HCT116 (cell line): ENCODE measurements around the gene PIK3IP1. TPM values are rescaled to one million over a fixed set of nuclear protein-coding genes. Genes with fewer than 3 reads are reported as not detected.

Source experiments
- ATAC-seq: fragments of 200-7000 bp; cut with Tn5 transposase; 2 replicates; pipeline ENCODE4 v1.9.1; 2020; ENCODE audit warnings: mild to moderate bottlenecking, moderate library complexity
- BruUV-seq: library from RNA; stranded (reverse); fragments of 400-500 nt; replicated peaks from 2 replicates; lab custom pipeline; 2021; lab: Mats Ljungman, UMichigan
- CTCF ChIA-PET: fragments of 300-600 bp; sonication (Branson Sonifier 250); formaldehyde crosslinking; loops from one replicate; lab custom pipeline; 2021; ENCODE audit warnings: antibody characterized with exemption; lab: Charles Lee
- POLR2A ChIA-PET: fragments of 300-600, 350-600 bp; sonication (Branson Sonifier 250); formaldehyde crosslinking; loops from one replicate; lab custom pipeline; 2021; ENCODE audit warnings: antibody characterized with exemption; lab: Charles Lee
- RAD21 ChIA-PET, 2 experiments: fragments of 300-600 bp; sonication (Branson Sonifier 250); formaldehyde crosslinking; loops; one replicate each; lab custom pipeline; 2023; ENCODE audit warnings: low total read pairs in 2 of 2; ENCODE audit not compliant: uncharacterized antibody in 2 of 2, unreplicated experiment in 2 of 2, low non-redundant PET in 1 of 2; lab: Charles Lee
- DNase-seq: peaks from one replicate; pipeline ENCODE4 v3.0.0-alpha.2; 2010; ENCODE audit warnings: low read depth, low spot score
- H2AFZ ChIP-seq: fragments of 200-600 bp; shearing (Covaris generic), sonication (generic); 2 replicates; pipeline ENCODE4 v1.6.1; 2017; ENCODE audit warnings: low read depth, mixed run types, mixed read lengths, antibody characterized with exemption, low read length; ENCODE audit not compliant: poor library complexity, severe bottlenecking
- H3K27ac ChIP-seq: 2 replicates; pipeline ENCODE4 v1.5.1; 2012; ENCODE audit warnings: low read depth, low read length
- H3K27me3 ChIP-seq: fragments of 200-600 bp; sonication (generic); 2 replicates; pipeline ENCODE4 v1.6.1; 2016; ENCODE audit warnings: mixed run types, low read length, mixed read lengths; ENCODE audit not compliant: insufficient read depth
- H3K36me3 ChIP-seq, 2 experiments: fragments of 200-500 bp in 1 of 2; fragments of 200-600 bp in 1 of 2; sonication (Bioruptor generic) in 1 of 2; sonication (generic) in 1 of 2; 2 replicates each; pipeline versions ENCODE4 v1.5.1 to v1.6.1; 2014 to 2016; ENCODE audit warnings: low read length in 2 of 2, inconsistent platforms in 1 of 2, mixed read lengths in 1 of 2, mixed run types in 1 of 2; ENCODE audit not compliant: insufficient read depth in 2 of 2, control insufficient read depth in 1 of 2
- H3K4me1 ChIP-seq, 2 experiments: fragments of 200-600 bp in 1 of 2; sonication (generic) in 1 of 2; 2 replicates each; pipeline versions ENCODE4 v1.5.1 to v1.6.1; 2012 to 2017; ENCODE audit warnings: low read length in 2 of 2, inconsistent platforms in 1 of 2, mild to moderate bottlenecking in 1 of 2, mixed read lengths in 1 of 2, mixed run types in 1 of 2, moderate library complexity in 1 of 2; ENCODE audit not compliant: insufficient read depth in 2 of 2, control insufficient read depth in 1 of 2
- H3K4me2 ChIP-seq: fragments of 200-600 bp; sonication (generic); 2 replicates; pipeline ENCODE4 v1.6.1; 2017; ENCODE audit warnings: mixed run types, low read length, mixed read lengths
- H3K4me3 ChIP-seq, 2 experiments: fragments of 200-600 bp in 1 of 2; sonication (generic) in 1 of 2; replicated peaks in 1 of 2; 2 replicates each; pipeline ENCODE4 v1.5.1; 2011 to 2016; ENCODE audit warnings: low read length in 2 of 2, control low read depth in 1 of 2, low read depth in 1 of 2, mild to moderate bottlenecking in 1 of 2, mixed read lengths in 1 of 2, mixed run types in 1 of 2
- H3K79me2 ChIP-seq: fragments of 200-600 bp; sonication (generic); 2 replicates; pipeline ENCODE4 v1.6.1; 2017; ENCODE audit warnings: mild to moderate bottlenecking, mixed run types, low read length, moderate library complexity, mixed read lengths; ENCODE audit not compliant: insufficient read depth
- H3K9ac ChIP-seq: fragments of 200-600 bp; sonication (generic); 2 replicates; pipeline ENCODE4 v1.6.1; 2016; ENCODE audit warnings: low read length, mixed read lengths
- H3K9me2 ChIP-seq: fragments of 200-600 bp; sonication (generic), shearing (Covaris generic); 2 replicates; pipeline ENCODE4 v1.6.1; 2017; ENCODE audit warnings: mixed run types, mild to moderate bottlenecking, moderate library complexity; ENCODE audit not compliant: insufficient read depth
- H3K9me3 ChIP-seq, 2 experiments: fragments of 200-500 bp in 1 of 2; fragments of 200-600 bp in 1 of 2; sonication (Bioruptor generic) in 1 of 2; sonication (generic) in 1 of 2; 2 replicates each; pipeline ENCODE4 v1.6.1; 2014 to 2017; ENCODE audit warnings: low read length in 2 of 2, mixed read lengths in 2 of 2, inconsistent platforms in 1 of 2, low read depth in 1 of 2, mild to moderate bottlenecking in 1 of 2, mixed run types in 1 of 2, moderate library complexity in 1 of 2; ENCODE audit not compliant: control insufficient read depth in 1 of 2, insufficient read depth in 1 of 2
- H4K20me1 ChIP-seq: fragments of 200-600 bp; sonication (generic), shearing (Covaris generic); 2 replicates; pipeline ENCODE4 v1.6.1; 2017; ENCODE audit warnings: mixed run types, mild to moderate bottlenecking, moderate library complexity; ENCODE audit not compliant: insufficient read depth
- CBX3 ChIP-seq: IDR thresholded peaks from 2 replicates; pipeline ENCODE4 v1.6.1; 2012; ENCODE audit warnings: low read depth
- CEBPB ChIP-seq: IDR thresholded peaks from 2 replicates; pipeline ENCODE4 v1.6.1; 2012; ENCODE audit warnings: low read depth
- EZH2 ChIP-seq: fragments of 200-600 bp; sonication (generic); IDR thresholded peaks from 2 replicates; pipeline ENCODE4 v1.6.1; 2017; ENCODE audit warnings: antibody characterized with exemption, mixed run types
- EZH2phosphoT487 ChIP-seq: fragments of 200-600 bp; IDR thresholded peaks from 2 replicates; pipeline ENCODE4 v1.6.1; 2018; ENCODE audit warnings: antibody characterized with exemption, borderline replicate concordance
- FOSL1 ChIP-seq: IDR thresholded peaks from 2 replicates; pipeline ENCODE4 v1.6.1; 2012; ENCODE audit warnings: low read depth
- POLR2A ChIP-seq: IDR thresholded peaks from 2 replicates; pipeline ENCODE4 v1.7.0; 2011; ENCODE audit warnings: borderline replicate concordance; ENCODE audit not compliant: insufficient read depth, insufficient read length; ENCODE audit errors: extremely low read depth
- RAD21 ChIP-seq: IDR thresholded peaks from 2 replicates; pipeline ENCODE4 v1.6.1; 2012; ENCODE audit warnings: low read depth, mild to moderate bottlenecking
- SIN3A ChIP-seq: IDR thresholded peaks from 2 replicates; pipeline ENCODE4 v1.6.1; 2012; ENCODE audit warnings: low read depth
- SP1 ChIP-seq: IDR thresholded peaks from 2 replicates; pipeline ENCODE4 v1.6.1; 2012; ENCODE audit warnings: low read depth
- TCF7L2 ChIP-seq: IDR thresholded peaks from 2 replicates; pipeline ENCODE4 v1.7.0; 2011; ENCODE audit warnings: borderline replicate concordance, inconsistent platforms; ENCODE audit not compliant: insufficient read depth, insufficient read length; ENCODE audit errors: extremely low read depth
- YY1 ChIP-seq: IDR thresholded peaks from 2 replicates; pipeline ENCODE4 v1.6.1; 2011; ENCODE audit warnings: low read length, low read depth, moderate library complexity, mild to moderate bottlenecking; ENCODE audit not compliant: insufficient replicate concordance; ENCODE audit errors: extremely low read depth
- ZFX ChIP-seq: fragments of 450-650 bp; IDR thresholded peaks from 2 replicates; pipeline ENCODE4 v1.6.1; 2017
- ZNF274 ChIP-seq: fragments of 200-500 bp; sonication (Bioruptor generic); IDR thresholded peaks from 2 replicates; pipeline ENCODE4 v1.6.1; 2014; ENCODE audit warnings: mild to moderate bottlenecking, low read depth, low read length, inconsistent platforms
- intact Hi-C: fragments of 100-400 bp; cut with micrococcal nuclease; formaldehyde crosslinking; loops from 2 replicates; pipeline ENCODE4 v1.10.0; 2022
- total RNA-seq: library from RNA; stranded (reverse); gene quantifications from one replicate; pipeline ENCODE4 v1.2.1, GENCODE V29; 2021; ENCODE audit not compliant: unreplicated experiment
- TF ChIP-seq, protein P1 (sequence below): IDR thresholded peaks from 2 replicates; pipeline ENCODE4 v1.6.1; 2012
- TF ChIP-seq, protein P2 (sequence below), 3 experiments: fragments of 200-600 bp in 1 of 3; sonication (generic) in 1 of 3; IDR thresholded peaks in 2 of 3; conservative IDR thresholded peaks in 1 of 3; 2 replicates each; pipeline ENCODE4 v1.5.1; 2012 to 2017; ENCODE audit warnings: low read depth in 2 of 3, low read length in 2 of 3, antibody characterized with exemption in 1 of 3, borderline replicate concordance in 1 of 3, control low read depth in 1 of 3, mild to moderate bottlenecking in 1 of 3, mixed read lengths in 1 of 3, mixed run types in 1 of 3, moderate library complexity in 1 of 3; ENCODE audit not compliant: insufficient read depth in 1 of 3
- TF ChIP-seq, protein P3 (sequence below): IDR thresholded peaks from 2 replicates; pipeline ENCODE4 v1.6.1; 2012
- TF ChIP-seq, protein P4 (sequence below): IDR thresholded peaks from 2 replicates; pipeline ENCODE4 v1.6.1; 2012; ENCODE audit warnings: low read depth

PIK3IP1 gene
- total RNA-seq, 1 experiment from 2014 or later, result 1.6 TPM

DNA sequence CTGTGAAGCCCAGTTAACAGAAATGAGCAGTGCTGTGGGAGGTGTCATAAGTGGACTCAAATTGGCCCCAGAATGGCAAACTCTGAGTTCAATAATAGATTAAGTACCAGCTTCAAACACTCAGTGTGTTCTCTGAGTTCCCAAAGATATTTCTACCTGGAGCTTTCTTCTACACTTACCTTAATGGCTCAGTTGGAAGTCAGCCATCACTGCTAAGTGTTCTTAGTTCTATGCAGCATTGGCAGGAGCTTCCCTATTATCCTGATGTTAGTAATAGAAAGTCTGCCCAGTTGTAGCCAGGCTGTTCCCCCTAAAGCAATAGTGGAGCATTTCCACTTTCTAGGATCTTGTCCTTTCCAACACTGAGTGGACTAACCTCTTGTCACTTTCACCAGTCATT is 9.7 kb upstream of the PIK3IP1 start:
- no peak overlapping the region for H3K4me3 ChIP-seq
- DNase-seq (no peak), ATAC-seq (no peak)
- H3K27ac ChIP-seq, result no peak overlapping the region
- H3K27me3 ChIP-seq, result peaks cover 9% of the 10 kb centered on the region; the same call in 1 of the 2 replicates
- POLR2A ChIA-PET, result no interaction called here
- RAD21 ChIA-PET, result no interaction called here
- TF ChIP-seq EZH2phosphoT487 (no peak), CBX3 (no peak), POLR2A (no peak), SP1 (no peak), SIN3A (no peak), ZNF274 (no peak), CEBPB (no peak), RAD21 (no peak), EZH2 (no peak), ZFX (no peak), FOSL1 (no peak), YY1 (no peak), TCF7L2 (no peak)
- TF ChIP-seq, protein P1, sequence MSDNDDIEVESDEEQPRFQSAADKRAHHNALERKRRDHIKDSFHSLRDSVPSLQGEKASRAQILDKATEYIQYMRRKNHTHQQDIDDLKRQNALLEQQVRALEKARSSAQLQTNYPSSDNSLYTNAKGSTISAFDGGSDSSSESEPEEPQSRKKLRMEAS, result no peak
- TF ChIP-seq, protein P2, sequence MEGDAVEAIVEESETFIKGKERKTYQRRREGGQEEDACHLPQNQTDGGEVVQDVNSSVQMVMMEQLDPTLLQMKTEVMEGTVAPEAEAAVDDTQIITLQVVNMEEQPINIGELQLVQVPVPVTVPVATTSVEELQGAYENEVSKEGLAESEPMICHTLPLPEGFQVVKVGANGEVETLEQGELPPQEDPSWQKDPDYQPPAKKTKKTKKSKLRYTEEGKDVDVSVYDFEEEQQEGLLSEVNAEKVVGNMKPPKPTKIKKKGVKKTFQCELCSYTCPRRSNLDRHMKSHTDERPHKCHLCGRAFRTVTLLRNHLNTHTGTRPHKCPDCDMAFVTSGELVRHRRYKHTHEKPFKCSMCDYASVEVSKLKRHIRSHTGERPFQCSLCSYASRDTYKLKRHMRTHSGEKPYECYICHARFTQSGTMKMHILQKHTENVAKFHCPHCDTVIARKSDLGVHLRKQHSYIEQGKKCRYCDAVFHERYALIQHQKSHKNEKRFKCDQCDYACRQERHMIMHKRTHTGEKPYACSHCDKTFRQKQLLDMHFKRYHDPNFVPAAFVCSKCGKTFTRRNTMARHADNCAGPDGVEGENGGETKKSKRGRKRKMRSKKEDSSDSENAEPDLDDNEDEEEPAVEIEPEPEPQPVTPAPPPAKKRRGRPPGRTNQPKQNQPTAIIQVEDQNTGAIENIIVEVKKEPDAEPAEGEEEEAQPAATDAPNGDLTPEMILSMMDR (IDR thresholded peaks at IDR 0.05 in 2 of 3, conservative IDR thresholded peaks at IDR 0.05 in 1 of 3; ENCODE audit: borderline replicate concordance in 1 of 3, insufficient read depth in 1 of 3, low read depth in 2 of 3, low read length in 2 of 3), result no peak
- TF ChIP-seq, protein P3, sequence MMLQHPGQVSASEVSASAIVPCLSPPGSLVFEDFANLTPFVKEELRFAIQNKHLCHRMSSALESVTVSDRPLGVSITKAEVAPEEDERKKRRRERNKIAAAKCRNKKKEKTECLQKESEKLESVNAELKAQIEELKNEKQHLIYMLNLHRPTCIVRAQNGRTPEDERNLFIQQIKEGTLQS, result no peak
- TF ChIP-seq, protein P4, sequence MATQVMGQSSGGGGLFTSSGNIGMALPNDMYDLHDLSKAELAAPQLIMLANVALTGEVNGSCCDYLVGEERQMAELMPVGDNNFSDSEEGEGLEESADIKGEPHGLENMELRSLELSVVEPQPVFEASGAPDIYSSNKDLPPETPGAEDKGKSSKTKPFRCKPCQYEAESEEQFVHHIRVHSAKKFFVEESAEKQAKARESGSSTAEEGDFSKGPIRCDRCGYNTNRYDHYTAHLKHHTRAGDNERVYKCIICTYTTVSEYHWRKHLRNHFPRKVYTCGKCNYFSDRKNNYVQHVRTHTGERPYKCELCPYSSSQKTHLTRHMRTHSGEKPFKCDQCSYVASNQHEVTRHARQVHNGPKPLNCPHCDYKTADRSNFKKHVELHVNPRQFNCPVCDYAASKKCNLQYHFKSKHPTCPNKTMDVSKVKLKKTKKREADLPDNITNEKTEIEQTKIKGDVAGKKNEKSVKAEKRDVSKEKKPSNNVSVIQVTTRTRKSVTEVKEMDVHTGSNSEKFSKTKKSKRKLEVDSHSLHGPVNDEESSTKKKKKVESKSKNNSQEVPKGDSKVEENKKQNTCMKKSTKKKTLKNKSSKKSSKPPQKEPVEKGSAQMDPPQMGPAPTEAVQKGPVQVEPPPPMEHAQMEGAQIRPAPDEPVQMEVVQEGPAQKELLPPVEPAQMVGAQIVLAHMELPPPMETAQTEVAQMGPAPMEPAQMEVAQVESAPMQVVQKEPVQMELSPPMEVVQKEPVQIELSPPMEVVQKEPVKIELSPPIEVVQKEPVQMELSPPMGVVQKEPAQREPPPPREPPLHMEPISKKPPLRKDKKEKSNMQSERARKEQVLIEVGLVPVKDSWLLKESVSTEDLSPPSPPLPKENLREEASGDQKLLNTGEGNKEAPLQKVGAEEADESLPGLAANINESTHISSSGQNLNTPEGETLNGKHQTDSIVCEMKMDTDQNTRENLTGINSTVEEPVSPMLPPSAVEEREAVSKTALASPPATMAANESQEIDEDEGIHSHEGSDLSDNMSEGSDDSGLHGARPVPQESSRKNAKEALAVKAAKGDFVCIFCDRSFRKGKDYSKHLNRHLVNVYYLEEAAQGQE, result no peak
- H3K79me2 ChIP-seq, result no peaks in the 10 kb centered on the region
- H3K4me2 ChIP-seq, result no peak overlapping the region
- H4K20me1 ChIP-seq, result no peaks in the 10 kb centered on the region
- H3K36me3 ChIP-seq, result no peaks in the 10 kb centered on the region
- peaks cover 3 to 4% of the 10 kb centered on the region in 2 experiments; a peak in 1 of 4 replicates for H3K4me1 ChIP-seq
- H3K9me2 ChIP-seq, result no peaks in the 10 kb centered on the region
- CTCF ChIA-PET, result interaction anchor here (4.6 kb wide), 1 partner anchor 11 kb away, joined by 21 read pairs; no protein-coding TSS in a partner anchor
- H3K9me3 ChIP-seq, result no peaks in the 10 kb centered on the region
- no peak overlapping the region for H3K9ac ChIP-seq
- BruUV-seq, result no TSS peak
- intact Hi-C loops, result no loop called here
- no peak overlapping the region for H2AFZ ChIP-seq
